Brain microvascular endothelial cell (primary cell): ENCODE measurements around the gene COL23A1.

Experiments used
- DNase-seq: peaks from one replicate; pipeline ENCODE4 v3.0.0-alpha.2; 2020
- H3K27ac ChIP-seq: fragments of 250-450 bp; sonication (Bioruptor Pico); 2 replicates; pipeline ENCODE4 v1.5.1; 2020; ENCODE audit warnings: mild to moderate bottlenecking, moderate library complexity
- H3K27me3 ChIP-seq: fragments of 250-450 bp; sonication (Bioruptor Pico); replicated peaks from 2 replicates; pipeline ENCODE4 v1.5.1; 2020; ENCODE audit warnings: mild to moderate bottlenecking
- H3K36me3 ChIP-seq: fragments of 250-450 bp; sonication (Bioruptor Pico); replicated peaks from 2 replicates; pipeline ENCODE4 v1.5.1; 2020; ENCODE audit warnings: mild to moderate bottlenecking
- H3K4me3 ChIP-seq: 2 replicates; pipeline ENCODE4 v1.5.1; 2011; ENCODE audit warnings: low read depth, mild to moderate bottlenecking, control low read depth, low read length, moderate library complexity
- in situ Hi-C: cut with HindIII; loops from 2 replicates; pipeline ENCODE4 v1.10.0; 2017; ENCODE audit warnings: low sequenced_read_pairs, low pct_ligation_motif_present
- TF ChIP-seq, protein P1 (sequence below): IDR thresholded peaks from 2 replicates; pipeline ENCODE4 v1.5.1; 2011; ENCODE audit warnings: low read depth, mild to moderate bottlenecking, moderate library complexity, low read length, control low read depth, inconsistent platforms; ENCODE audit errors: missing control alignments

COL23A1 gene

DNA sequence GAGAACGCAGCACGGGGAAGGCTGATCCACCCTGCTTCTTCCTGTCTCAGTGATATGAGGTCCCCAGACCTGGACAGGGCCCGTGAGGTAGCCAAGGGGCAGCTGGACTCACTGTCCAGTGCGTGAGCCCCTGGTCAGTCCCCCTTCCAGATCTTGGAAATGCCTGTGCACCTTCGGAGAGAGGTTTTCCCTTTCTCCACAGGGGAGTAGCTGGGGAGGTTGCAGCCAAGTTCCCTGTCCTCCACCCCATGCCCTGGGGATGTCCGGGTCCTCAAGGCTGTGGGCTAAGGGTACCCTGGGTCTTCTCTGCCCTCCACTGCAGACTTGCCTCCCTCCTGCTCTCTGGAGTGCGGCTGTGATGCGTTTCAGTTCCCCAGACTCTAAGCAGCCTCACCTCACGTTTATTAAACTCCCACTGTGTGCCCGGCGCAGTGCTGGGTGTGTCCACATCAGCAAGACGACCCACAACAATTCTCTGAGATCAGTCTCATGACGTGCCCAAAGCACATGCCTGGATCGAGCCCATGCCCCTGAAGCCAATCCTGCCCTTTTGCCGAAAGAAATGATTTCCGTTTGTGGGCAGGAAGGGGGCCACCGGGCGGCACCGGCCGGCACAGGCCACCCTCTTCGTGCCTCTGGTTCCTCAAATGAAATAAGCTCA is 256.2 kb downstream of the COL23A1 start:
- Histone ChIP-seq H3K36me3 (no peaks in the 10 kb centered on the region), H3K4me3 (no peak overlapping the region), H3K27me3 (no peaks in the 10 kb centered on the region), H3K27ac (no peak overlapping the region)
- in situ Hi-C loops: no loop called here
- TF ChIP-seq, protein P1, sequence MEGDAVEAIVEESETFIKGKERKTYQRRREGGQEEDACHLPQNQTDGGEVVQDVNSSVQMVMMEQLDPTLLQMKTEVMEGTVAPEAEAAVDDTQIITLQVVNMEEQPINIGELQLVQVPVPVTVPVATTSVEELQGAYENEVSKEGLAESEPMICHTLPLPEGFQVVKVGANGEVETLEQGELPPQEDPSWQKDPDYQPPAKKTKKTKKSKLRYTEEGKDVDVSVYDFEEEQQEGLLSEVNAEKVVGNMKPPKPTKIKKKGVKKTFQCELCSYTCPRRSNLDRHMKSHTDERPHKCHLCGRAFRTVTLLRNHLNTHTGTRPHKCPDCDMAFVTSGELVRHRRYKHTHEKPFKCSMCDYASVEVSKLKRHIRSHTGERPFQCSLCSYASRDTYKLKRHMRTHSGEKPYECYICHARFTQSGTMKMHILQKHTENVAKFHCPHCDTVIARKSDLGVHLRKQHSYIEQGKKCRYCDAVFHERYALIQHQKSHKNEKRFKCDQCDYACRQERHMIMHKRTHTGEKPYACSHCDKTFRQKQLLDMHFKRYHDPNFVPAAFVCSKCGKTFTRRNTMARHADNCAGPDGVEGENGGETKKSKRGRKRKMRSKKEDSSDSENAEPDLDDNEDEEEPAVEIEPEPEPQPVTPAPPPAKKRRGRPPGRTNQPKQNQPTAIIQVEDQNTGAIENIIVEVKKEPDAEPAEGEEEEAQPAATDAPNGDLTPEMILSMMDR: no peak
- no peak for DNase-seq

- Histone ChIP-seq H3K36me3 (no peaks in the 10 kb centered on the region), H3K4me3 (no peak overlapping the region), H3K27ac (no peak overlapping the region), H3K27me3 (no peaks in the 10 kb centered on the region)
- TF ChIP-seq, protein P1: no peak
- in situ Hi-C loops: no loop called here
- no peak for DNase-seq
Measured at GRCh38 chr5:178332210-178332641, 258.0 kb downstream of the COL23A1 start.

- H3K36me3 ChIP-seq: no peaks in the 10 kb centered on the region
- no peak overlapping the region for H3K4me3 ChIP-seq
- no peaks in the 10 kb centered on the region for H3K27me3 ChIP-seq
- in situ Hi-C loops: no loop called here
- DNase-seq: no peak
- no peak overlapping the region for H3K27ac ChIP-seq
- TF ChIP-seq, protein P1: no peak
Measured at GRCh38 chr5:178331491-178331996, 258.6 kb downstream of the COL23A1 start.

GRCh38 chr5:178330791-178331404 is 259.3 kb downstream of the COL23A1 start:
- H3K4me3 ChIP-seq: no peak overlapping the region
- TF ChIP-seq, protein P1: no peak
- DNase-seq: no peak
- in situ Hi-C loops: no loop called here
- no peaks in the 10 kb centered on the region for H3K27me3 ChIP-seq
- H3K36me3 ChIP-seq: no peaks in the 10 kb centered on the region
- no peak overlapping the region for H3K27ac ChIP-seq

GRCh38 chr5:178328826-178329730 is 261.1 kb downstream of the COL23A1 start:
- Histone ChIP-seq H3K4me3 (no peak overlapping the region), H3K27me3 (no peaks in the 10 kb centered on the region), H3K27ac (no peak overlapping the region), H3K36me3 (no peaks in the 10 kb centered on the region)
- TF ChIP-seq, protein P1: no peak
- in situ Hi-C loops: no loop called here
- DNase-seq: no peak
